IMR-90 (cell line): ENCODE results near the gene TBATA. TPM values are rescaled to one million over a fixed set of nuclear protein-coding genes. Genes with fewer than 3 reads are reported as not detected.

Source experiments
- ATAC-seq: fragments of 200-7000 bp; cut with Tn5 transposase; 2 replicates; pipeline ENCODE4 v1.9.1; 2020; ENCODE audit warnings: low read depth, mild to moderate bottlenecking, moderate library complexity
- BruUV-seq: library from RNA; stranded (reverse); fragments of 400-500 nt; replicated peaks from 2 replicates; lab custom pipeline; 2021; lab: Mats Ljungman, UMichigan
- CTCF ChIA-PET: fragments of 300-600 bp; formaldehyde crosslinking; extraction: SDS; loops from one replicate; lab custom pipeline; 2021; ENCODE audit warnings: antibody characterized with exemption; lab: Yijun Ruan, JAX
- POLR2A ChIA-PET: fragments of 300-600 bp; sonication (Branson Sonifier 250); formaldehyde crosslinking; loops from one replicate; lab custom pipeline; 2022; ENCODE audit warnings: antibody characterized with exemption; ENCODE audit not compliant: unreplicated experiment; lab: Charles Lee
- DNase-seq: peaks from one replicate; pipeline ENCODE4 v3.0.0; 2013
- H2AFZ ChIP-seq: replicated peaks from 2 replicates; pipeline ENCODE3; 2013; ENCODE audit warnings: low read length, mild to moderate bottlenecking; ENCODE audit not compliant: poor library complexity
- H2AK5ac ChIP-seq: 2 replicates; pipeline ENCODE4 v1.6.1; 2013; ENCODE audit warnings: low read depth, low read length, inconsistent platforms
- H2AK9ac ChIP-seq: replicated peaks from 2 replicates; pipeline ENCODE3; 2013; ENCODE audit warnings: mild to moderate bottlenecking, low read depth, low read length, moderate library complexity; ENCODE audit not compliant: poor library complexity
- H2BK120ac ChIP-seq: 2 replicates; pipeline ENCODE4 v1.6.1; 2013; ENCODE audit warnings: low read depth, low read length, inconsistent platforms
- H2BK15ac ChIP-seq: 3 replicates; pipeline ENCODE4 v1.6.1; 2013; ENCODE audit warnings: low read depth, low read length, inconsistent platforms
- H2BK20ac ChIP-seq: 2 replicates; pipeline ENCODE4 v1.6.1; 2013; ENCODE audit warnings: low read depth, mild to moderate bottlenecking, inconsistent platforms, low read length, moderate library complexity
- H2BK5ac ChIP-seq: 2 replicates; pipeline ENCODE4 v1.6.1; 2013; ENCODE audit warnings: mild to moderate bottlenecking, low read depth, low read length, inconsistent platforms; ENCODE audit not compliant: poor library complexity, severe bottlenecking
- H3K14ac ChIP-seq: replicated peaks from 2 replicates; pipeline ENCODE4 v1.6.1; 2013; ENCODE audit warnings: low read depth, low read length, inconsistent platforms
- H3K18ac ChIP-seq: 2 replicates; pipeline ENCODE4 v1.6.1; 2013; ENCODE audit warnings: low read depth, low read length, control low read depth
- H3K23ac ChIP-seq: 2 replicates; pipeline ENCODE4 v1.6.1; 2013; ENCODE audit warnings: low read depth, low read length, inconsistent platforms
- H3K27ac ChIP-seq: 2 replicates; pipeline ENCODE4 v1.5.1; 2013; ENCODE audit warnings: mild to moderate bottlenecking, control low read depth, low read length; ENCODE audit not compliant: insufficient read depth
- H3K27me3 ChIP-seq: 2 replicates; pipeline ENCODE4 v1.6.1; 2013; ENCODE audit warnings: low read length; ENCODE audit not compliant: control insufficient read depth, insufficient read depth
- H3K36me3 ChIP-seq: 2 replicates; pipeline ENCODE4 v1.6.1; 2013; ENCODE audit warnings: low read length, mixed read lengths; ENCODE audit not compliant: control insufficient read depth, insufficient read depth
- H3K4ac ChIP-seq: 2 replicates; pipeline ENCODE4 v1.6.1; 2013; ENCODE audit warnings: low read depth, low read length, inconsistent platforms
- H3K4me1 ChIP-seq: 2 replicates; pipeline ENCODE4 v1.6.1; 2013; ENCODE audit warnings: low read length, mixed read lengths; ENCODE audit not compliant: control insufficient read depth, insufficient read depth
- H3K4me2 ChIP-seq: 2 replicates; pipeline ENCODE4 v1.6.1; 2013; ENCODE audit warnings: low read depth, mild to moderate bottlenecking, control low read depth, low read length, moderate library complexity
- H3K4me3 ChIP-seq: 2 replicates; pipeline ENCODE4 v1.5.1; 2013; ENCODE audit warnings: low read depth, mild to moderate bottlenecking, control low read depth, low read length, moderate library complexity; ENCODE audit not compliant: insufficient read depth
- H3K56ac ChIP-seq: 2 replicates; pipeline ENCODE4 v1.6.1; 2013; ENCODE audit warnings: low read length, inconsistent platforms; ENCODE audit not compliant: insufficient read depth; ENCODE audit errors: extremely low read depth
- H3K79me1 ChIP-seq, 2 experiments: 2 replicates each; pipeline ENCODE4 v1.6.1; 2013; ENCODE audit warnings: low read length in 2 of 2, inconsistent platforms in 1 of 2, low read depth in 1 of 2
- H3K9ac ChIP-seq: 2 replicates; pipeline ENCODE4 v1.6.1; 2013; ENCODE audit warnings: low read depth, low read length, control low read depth
- H3K9me1 ChIP-seq: 2 replicates; pipeline ENCODE4 v1.6.1; 2013; ENCODE audit warnings: low read length, inconsistent platforms; ENCODE audit not compliant: insufficient read depth
- H3K9me3 ChIP-seq: 2 replicates; pipeline ENCODE4 v1.6.1; 2013; ENCODE audit warnings: low read length; ENCODE audit not compliant: control insufficient read depth, insufficient read depth
- H4K20me1 ChIP-seq: 2 replicates; pipeline ENCODE4 v1.6.1; 2013; ENCODE audit warnings: low read length, inconsistent platforms; ENCODE audit not compliant: insufficient read depth
- H4K5ac ChIP-seq: 2 replicates; pipeline ENCODE4 v1.6.1; 2013; ENCODE audit warnings: mild to moderate bottlenecking, low read depth, low read length, control low read depth
- H4K8ac ChIP-seq, 2 experiments: 2 replicates each; pipeline ENCODE4 v1.6.1; 2013; ENCODE audit warnings: low read depth in 2 of 2, low read length in 2 of 2, control low read depth in 1 of 2, inconsistent platforms in 1 of 2
- H4K91ac ChIP-seq: 2 replicates; pipeline ENCODE4 v1.6.1; 2013; ENCODE audit warnings: low read depth, low read length, inconsistent platforms; ENCODE audit not compliant: insufficient read depth
- BHLHE40 ChIP-seq: fragments of 150-350 bp; IDR thresholded peaks from 2 replicates; pipeline ENCODE4 v1.6.1; 2016; ENCODE audit warnings: mild to moderate bottlenecking, low read depth, low read length
- CEBPB ChIP-seq: IDR thresholded peaks from 2 replicates; pipeline ENCODE4 v1.6.1; 2012; ENCODE audit warnings: low read depth, low read length, improper control_type of control experiment
- CHD1 ChIP-seq: IDR thresholded peaks from 2 replicates; pipeline ENCODE4 v1.6.1; 2012; ENCODE audit warnings: low read depth, low read length, improper control_type of control experiment
- CTCF ChIP-seq: conservative IDR thresholded peaks from 2 replicates; pipeline ENCODE4 v1.5.1; 2012; ENCODE audit warnings: mild to moderate bottlenecking, low read depth, low read length, improper control_type of control experiment
- ELK1 ChIP-seq: fragments of 150-350 bp; IDR thresholded peaks from 2 replicates; pipeline ENCODE4 v1.6.1; 2016; ENCODE audit warnings: low read depth, mild to moderate bottlenecking, low read length, moderate library complexity, borderline replicate concordance
- FOS ChIP-seq: fragments of 150-350 bp; IDR thresholded peaks from 2 replicates; pipeline ENCODE4 v1.6.1; 2016; ENCODE audit warnings: low read depth, low read length
- MAFK ChIP-seq: IDR thresholded peaks from 2 replicates; pipeline ENCODE4 v1.6.1; 2012; ENCODE audit warnings: low read depth, low read length, improper control_type of control experiment
- MAZ ChIP-seq: IDR thresholded peaks from 2 replicates; pipeline ENCODE4 v1.6.1; 2012; ENCODE audit warnings: low read depth, mild to moderate bottlenecking, low read length, improper control_type of control experiment, moderate library complexity, borderline replicate concordance
- MXI1 ChIP-seq: IDR thresholded peaks from 2 replicates; pipeline ENCODE4 v1.6.1; 2012; ENCODE audit warnings: low read depth, mild to moderate bottlenecking, low read length, moderate library complexity, borderline replicate concordance
- NFE2L2 ChIP-seq: fragments of 150-350 bp; IDR thresholded peaks from 2 replicates; pipeline ENCODE4 v1.6.1; 2016; ENCODE audit warnings: low read depth, mild to moderate bottlenecking, low read length
- POLR2A ChIP-seq: IDR thresholded peaks from 2 replicates; pipeline ENCODE4 v1.6.1; 2012; ENCODE audit warnings: mild to moderate bottlenecking, low read depth, low read length
- RAD21 ChIP-seq: IDR thresholded peaks from 2 replicates; pipeline ENCODE4 v1.6.1; 2012; ENCODE audit warnings: low read length, improper control_type of control experiment
- RCOR1 ChIP-seq: IDR thresholded peaks from 2 replicates; pipeline ENCODE4 v1.6.1; 2012; ENCODE audit warnings: mild to moderate bottlenecking, low read length, improper control_type of control experiment; ENCODE audit not compliant: insufficient replicate concordance
- RFX5 ChIP-seq: IDR thresholded peaks from 2 replicates; pipeline ENCODE4 v1.8.0; 2012; ENCODE audit warnings: low read depth, mild to moderate bottlenecking, low read length, moderate library complexity
- SMC3 ChIP-seq: fragments of 150-350 bp; IDR thresholded peaks from 2 replicates; pipeline ENCODE4 v1.6.1; 2016; ENCODE audit warnings: low read depth, mild to moderate bottlenecking, antibody characterized with exemption, low read length, moderate library complexity
- USF2 ChIP-seq: fragments of 150-350 bp; IDR thresholded peaks from 2 replicates; pipeline ENCODE4 v1.6.1; 2017; ENCODE audit warnings: mild to moderate bottlenecking, antibody characterized with exemption, low read length, low read depth
- WGBS, 2 experiments: methylation state at CpG; one replicate each; pipeline versions ENCODE4 v1.1.5 to v1.1.7; 2013; ENCODE audit warnings: missing lambda C conversion rate in 2 of 2; ENCODE audit not compliant: insufficient read length in 1 of 2; ENCODE audit errors: extremely low coverage in 2 of 2; 5-methylcytosine and 5-hydroxymethylcytosine counted together
- dilution Hi-C: fragments of 300-500 bp; cut with HindIII; formaldehyde crosslinking; loops from one replicate; pipeline ENCODE4 v1.14.3; 2018; ENCODE audit warnings: low sequenced_read_pairs; ENCODE audit not compliant: unreplicated experiment
- in situ Hi-C: fragments of 300-500 bp; cut with MboI; formaldehyde crosslinking; loops from 3 replicates; pipeline ENCODE4 v1.14.3; 2019; ENCODE audit warnings: low sequenced_read_pairs, inconsistent platforms, mixed read lengths
- intact Hi-C: fragments of 100-400 bp; cut with micrococcal nuclease; formaldehyde crosslinking; loops from 2 replicates; pipeline ENCODE4 v1.10.0; 2022
- polyA plus RNA-seq, 3 experiments: library from polyadenylated mRNA; depleted of rRNA; stranded (reverse); fragments of >200 nt; gene quantifications; 2 replicates each; pipeline ENCODE4 v1.2.3, GENCODE V29; 2012; ENCODE audit warnings: low replicate concordance in 1 of 3
- total RNA-seq: library from RNA; depleted of rRNA; stranded (reverse); fragments of >200 nt; gene quantifications from 2 replicates; pipeline ENCODE4 v1.2.3, GENCODE V29; 2012

TBATA gene
- total and polyA plus RNA-seq, 2 of the 4 experiments (the other 2 are of a cell fraction): not detected

GRCh38 chr10:70776455-70777005 lies 8.6 kb downstream of the TBATA start:
- no peak overlapping the region for H3K18ac ChIP-seq
- H3K4me1 ChIP-seq: no peaks in the 10 kb centered on the region
- no peak overlapping the region for H2BK20ac ChIP-seq
- no peak overlapping the region for H2BK5ac ChIP-seq
- no peak overlapping the region for H3K56ac ChIP-seq
- POLR2A ChIA-PET: no interaction called here
- H4K91ac ChIP-seq: no peak overlapping the region
- no peaks in the 10 kb centered on the region for H3K9me3 ChIP-seq
- no peak overlapping the region for H4K5ac ChIP-seq
- no peak overlapping the region for H2AK5ac ChIP-seq
- DNase-seq (no peak), ATAC-seq (no peak)
- H3K23ac ChIP-seq: no peak overlapping the region
- no peaks in the 10 kb centered on the region for H4K20me1 ChIP-seq
- H2BK15ac ChIP-seq: no peak overlapping the region
- WGBS, 2 experiments: 80% methylated on average over 1 of the region's 11 CpGs; no CpG with 5 or more reads in 1 of the 2 experiments
- H3K27me3 ChIP-seq: peaks cover 41% of the 10 kb centered on the region
- no peak overlapping the region for H3K14ac ChIP-seq
- TF ChIP-seq USF2 (no peak), BHLHE40 (no peak), MXI1 (no peak), CHD1 (no peak), RFX5 (no peak), RCOR1 (no peak), SMC3 (no peak), CTCF (no peak), CEBPB (no peak), ELK1 (no peak), POLR2A (no peak), RAD21 (no peak), MAFK (no peak), NFE2L2 (no peak), MAZ (no peak), FOS (no peak)
- BruUV-seq: no TSS peak
- H3K4me3 ChIP-seq: no peak overlapping the region
- in situ Hi-C loops: no loop called here
- H3K27ac ChIP-seq: no peak overlapping the region
- H3K4ac ChIP-seq: no peak overlapping the region
- CTCF ChIA-PET: no interaction called here
- H3K36me3 ChIP-seq: no peaks in the 10 kb centered on the region
- no peak overlapping the region for H4K8ac ChIP-seq
- dilution Hi-C loops: no loop called here
- intact Hi-C loops: no loop called here
- H3K9ac ChIP-seq: no peak overlapping the region
- peak overlapping the region; percentile 43 for H2AFZ ChIP-seq
- H2AK9ac ChIP-seq: peak overlapping the region; percentile 16
- H3K4me2 ChIP-seq: no peak overlapping the region
- H3K79me1 ChIP-seq: no peaks in the 10 kb centered on the region
- no peak overlapping the region for H2BK120ac ChIP-seq
- H3K9me1 ChIP-seq: no peaks in the 10 kb centered on the region
